HG02678 (cell line): ENCODE data around the gene CECR2.
"Not testable (repeated sequence)": the region's sequence is repeated elsewhere in the genome, so short reads cannot be mapped to it uniquely, and the experiment has no call there.

Experiments used
- ATAC-seq: cut with Tn5 transposase; IDR thresholded peaks from one replicate; pipeline ENCODE4 v1.9.1; 2021; ENCODE audit warnings: mild to moderate bottlenecking, moderate library complexity; ENCODE audit not compliant: unreplicated experiment

CECR2 gene

DNA sequence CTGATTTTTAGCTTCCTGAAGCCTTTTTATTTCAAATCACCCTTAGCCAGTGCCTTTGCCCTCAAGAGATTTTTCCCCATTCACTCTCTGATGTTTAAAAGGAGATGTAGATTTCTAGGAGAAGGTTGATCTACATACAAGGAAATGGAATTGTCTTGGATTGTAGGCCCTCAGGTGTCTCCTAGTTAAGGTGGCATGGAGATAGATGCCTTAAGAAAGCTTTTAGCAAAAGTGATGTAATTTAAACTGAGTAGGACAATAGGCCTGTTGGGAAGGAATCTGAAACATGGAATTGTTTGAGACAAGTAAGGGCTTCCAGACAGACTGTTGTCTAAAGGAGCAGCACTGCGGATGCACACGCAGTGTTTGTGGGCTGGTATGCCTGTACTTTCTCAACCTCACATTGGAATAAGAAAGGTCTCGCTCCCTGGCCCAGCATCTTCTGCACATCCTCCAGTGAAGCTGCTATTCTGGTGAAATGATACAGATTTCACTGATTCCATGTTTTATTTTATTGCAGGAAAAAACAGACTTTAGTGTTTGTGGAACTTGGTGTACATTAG lies 124.2 kb downstream of the CECR2 start:
- ATAC-seq, result no peak

DNA sequence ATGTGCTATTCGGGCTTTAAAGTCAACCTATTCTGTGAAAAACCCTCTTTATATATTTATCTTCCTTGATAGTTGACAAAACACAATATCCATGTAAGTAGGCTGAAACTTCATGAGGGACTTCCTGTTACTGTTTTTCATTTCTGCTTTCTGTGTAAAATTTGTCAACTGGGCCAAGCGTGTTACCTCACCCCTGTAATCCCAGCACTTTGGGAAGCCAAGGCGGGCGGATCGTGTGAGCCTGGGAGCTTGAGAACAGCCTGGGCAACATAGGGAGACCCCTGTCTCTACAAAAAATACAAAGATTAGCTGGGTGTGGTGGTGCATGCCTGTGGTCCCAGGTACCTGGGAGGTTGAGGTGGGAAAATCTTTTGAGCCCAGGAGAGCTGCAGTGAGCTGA lies 127.6 kb downstream of the CECR2 start:
- ATAC-seq, result no peak

DNA sequence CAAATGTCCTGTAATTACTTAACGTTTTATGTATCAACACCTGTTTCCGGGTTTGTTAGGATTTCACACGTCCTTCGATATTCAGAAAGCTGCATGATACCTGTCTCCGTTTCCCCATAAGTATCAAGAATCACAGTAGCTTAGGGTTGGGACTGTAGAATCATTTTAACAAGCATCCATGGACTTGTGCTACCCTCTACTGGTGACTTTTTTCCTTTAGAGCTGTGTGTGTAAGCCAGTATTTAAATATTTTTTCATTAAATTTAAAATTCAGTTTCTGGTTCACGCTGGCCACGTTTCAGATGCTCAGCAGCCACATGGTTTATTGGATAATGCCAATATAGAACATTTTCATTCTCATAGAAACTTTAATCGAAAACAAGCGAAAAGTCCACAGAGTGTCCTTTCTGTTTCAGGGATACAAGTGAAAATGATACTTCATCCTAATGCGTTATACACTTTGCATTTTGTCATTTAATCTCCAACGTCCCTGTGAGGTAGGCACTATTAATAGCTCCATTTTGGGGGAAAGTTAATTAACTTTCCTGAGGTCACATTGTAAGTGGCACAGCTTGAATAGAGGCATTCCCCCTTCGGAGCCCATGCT lies 132.5 kb downstream of the CECR2 start:
- ATAC-seq, result no peak

DNA sequence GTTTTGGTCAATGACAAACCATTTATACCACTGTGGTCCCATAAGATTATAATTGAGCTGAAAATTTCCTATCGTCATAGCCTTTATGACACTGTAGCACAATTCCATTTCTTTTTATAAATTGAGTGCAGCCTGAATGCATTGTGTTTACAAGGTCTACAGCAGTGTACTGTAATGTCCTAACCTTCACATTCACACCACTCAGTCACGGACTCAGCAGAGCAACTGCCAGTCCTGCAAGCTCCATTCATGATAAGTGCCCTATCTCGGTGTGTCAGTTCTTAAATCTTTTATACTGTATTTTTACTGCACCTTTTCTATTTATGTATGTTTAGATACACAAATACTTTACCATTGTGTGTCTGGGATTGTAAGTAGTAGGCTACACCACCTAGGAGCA lies 138.8 kb downstream of the CECR2 start:
- no peak for ATAC-seq

DNA sequence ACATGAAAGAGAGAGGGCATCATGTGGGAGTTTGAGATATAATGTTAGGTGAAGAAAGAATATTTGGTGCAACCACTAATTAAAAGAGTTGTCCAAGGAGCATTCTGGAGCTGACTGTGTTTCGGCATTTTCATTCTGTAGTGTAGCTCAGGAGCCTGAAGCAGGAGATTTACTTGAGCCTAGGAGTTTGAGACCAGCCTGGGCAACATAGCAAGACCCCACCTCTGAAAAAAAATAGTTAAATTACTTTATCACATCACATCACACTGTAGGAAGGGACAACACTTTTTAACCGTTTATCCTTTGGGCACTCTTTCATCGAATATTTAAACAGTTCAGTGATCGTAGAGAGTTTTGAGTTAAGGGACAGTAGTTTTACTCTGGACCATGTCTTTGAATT lies 143.7 kb downstream of the CECR2 start:
- ATAC-seq, result no peak

DNA sequence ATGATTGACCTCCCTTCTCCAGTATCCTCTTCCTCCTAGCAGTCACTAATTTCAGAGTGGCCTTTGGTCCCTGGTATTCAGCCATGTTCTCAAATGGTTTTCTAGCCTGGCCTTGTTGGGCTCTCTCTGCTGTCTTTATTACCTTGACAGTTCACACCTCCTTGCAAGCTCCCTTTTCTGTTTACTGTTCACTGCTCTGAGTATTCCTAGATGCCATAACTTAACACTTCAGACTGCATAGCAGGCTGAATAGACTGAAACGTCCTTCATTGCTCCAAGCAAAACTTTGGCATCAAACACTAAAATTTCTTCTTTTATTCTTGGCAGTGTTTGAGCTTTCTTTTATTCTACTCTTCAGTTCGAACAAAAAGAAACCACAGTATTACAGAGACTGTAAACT lies 144.4 kb downstream of the CECR2 start:
- ATAC-seq, result no peak

DNA sequence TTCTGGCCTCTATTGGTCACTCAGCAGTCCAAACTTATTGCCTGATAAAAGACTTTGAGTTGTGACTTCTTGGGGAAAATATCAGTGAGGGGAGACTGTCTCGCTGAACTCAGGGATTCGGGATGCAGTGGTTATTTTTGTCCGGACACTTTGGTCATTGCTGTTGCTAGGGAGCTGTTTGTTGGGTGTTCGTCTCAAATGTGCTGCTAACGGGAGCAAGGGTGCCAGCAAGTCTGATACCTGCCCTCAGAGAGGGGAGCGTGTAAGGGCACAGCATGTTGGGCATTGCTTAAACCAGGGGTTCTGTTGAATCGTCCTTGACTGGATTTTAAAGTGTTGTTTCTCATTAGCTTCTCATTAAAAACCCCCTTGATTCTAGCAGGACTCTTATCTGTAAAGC lies 144.8 kb downstream of the CECR2 start:
- no peak for ATAC-seq

DNA sequence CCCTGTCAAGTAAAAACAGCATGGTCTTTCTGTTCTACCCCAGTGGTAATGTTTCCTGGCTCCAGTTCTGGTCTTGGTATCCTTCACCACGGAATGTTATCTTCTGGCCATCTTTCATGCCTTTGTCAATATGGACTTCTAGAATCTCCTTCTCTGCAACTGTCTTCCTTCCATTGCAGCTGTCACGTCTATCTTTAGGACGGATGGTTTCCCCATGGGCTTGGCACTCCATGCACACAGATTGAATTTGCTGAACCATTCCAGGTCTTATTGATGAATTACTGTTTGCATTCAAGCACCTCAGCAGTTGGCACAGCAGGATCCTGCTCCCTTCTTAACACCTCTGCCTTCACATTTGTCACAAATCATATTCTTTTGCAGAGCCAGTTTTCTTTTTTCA lies 149.1 kb downstream of the CECR2 start:
- ATAC-seq, result no peak

DNA sequence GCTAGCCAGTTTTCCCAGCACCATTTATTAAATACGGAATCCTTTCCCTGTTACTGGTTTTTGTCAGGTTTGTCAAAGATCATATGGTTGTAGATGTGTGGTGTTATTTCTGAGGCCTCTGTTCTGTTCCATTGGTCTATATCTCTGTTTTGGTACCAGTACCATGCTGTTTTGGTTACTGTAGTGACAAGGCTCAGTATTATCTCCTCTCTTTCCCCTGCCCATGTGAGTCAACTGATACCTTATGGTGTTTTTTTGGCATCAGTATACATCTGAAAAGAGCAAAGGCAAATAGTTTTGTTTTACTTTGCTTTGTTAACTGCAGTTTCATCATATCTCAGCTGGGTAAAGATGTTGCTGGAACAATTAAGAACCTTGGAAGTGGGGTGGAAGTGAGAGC lies 152.7 kb downstream of the CECR2 start:
- ATAC-seq, result not testable (repeated sequence)

DNA sequence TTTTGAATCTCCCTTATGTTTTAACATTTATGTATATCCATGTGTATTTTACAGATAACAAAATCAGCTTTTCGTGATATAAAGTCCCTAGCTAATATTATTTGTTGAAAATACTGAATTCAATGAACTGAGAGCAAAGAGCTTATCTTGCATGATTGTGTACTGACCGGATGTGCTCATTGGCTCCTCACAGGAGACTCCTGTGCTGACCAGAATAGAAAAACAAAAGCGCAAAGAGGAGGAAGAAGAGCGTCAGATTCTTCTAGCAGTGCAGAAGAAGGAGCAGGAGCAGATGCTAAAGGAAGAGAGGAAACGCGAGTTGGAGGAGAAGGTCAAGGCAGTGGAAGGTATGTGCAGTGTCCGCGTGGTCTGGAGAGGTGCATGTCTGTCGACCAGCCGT lies 154.7 kb downstream of the CECR2 start:
- ATAC-seq, result no peak

DNA sequence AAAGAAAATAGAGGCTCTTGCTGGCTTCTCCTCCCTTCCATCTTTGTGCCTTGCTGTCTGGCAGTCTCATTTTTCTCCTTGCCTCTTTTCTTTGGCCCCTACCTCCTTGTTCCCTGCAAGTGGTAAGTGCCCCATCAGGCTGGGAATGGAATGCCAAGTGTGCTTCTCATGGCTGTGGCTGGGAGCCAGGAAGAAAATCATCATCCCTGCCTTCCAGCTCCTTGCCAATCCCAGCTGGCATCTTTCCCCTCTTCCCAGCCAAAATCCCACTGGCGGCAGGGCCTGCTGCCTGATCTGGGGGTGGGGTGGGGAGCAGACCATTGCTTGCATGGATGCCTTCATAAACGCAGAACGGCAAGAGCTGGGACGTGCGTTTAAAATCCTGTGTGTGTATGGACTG lies 167.0 kb downstream of the CECR2 start:
- no peak for ATAC-seq

DNA sequence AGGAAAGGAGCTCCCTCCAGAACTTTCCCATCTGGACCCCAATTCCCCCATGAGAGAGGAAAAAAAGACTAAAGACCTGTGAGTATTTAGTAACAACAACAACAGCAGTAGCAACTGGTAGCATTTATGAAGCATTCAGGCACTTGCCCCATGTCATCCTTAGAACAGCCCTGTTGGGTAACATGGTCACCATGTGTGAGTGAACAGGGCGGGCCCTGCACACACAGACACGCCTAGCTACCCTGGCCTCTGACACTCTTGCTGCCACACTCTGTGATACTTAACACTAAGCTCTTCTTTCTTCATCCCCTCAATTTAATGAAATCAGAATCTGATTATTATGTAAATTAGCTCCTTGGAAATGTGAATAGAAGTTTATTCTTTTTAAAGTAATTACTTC lies 167.9 kb downstream of the CECR2 start:
- no peak for ATAC-seq

DNA sequence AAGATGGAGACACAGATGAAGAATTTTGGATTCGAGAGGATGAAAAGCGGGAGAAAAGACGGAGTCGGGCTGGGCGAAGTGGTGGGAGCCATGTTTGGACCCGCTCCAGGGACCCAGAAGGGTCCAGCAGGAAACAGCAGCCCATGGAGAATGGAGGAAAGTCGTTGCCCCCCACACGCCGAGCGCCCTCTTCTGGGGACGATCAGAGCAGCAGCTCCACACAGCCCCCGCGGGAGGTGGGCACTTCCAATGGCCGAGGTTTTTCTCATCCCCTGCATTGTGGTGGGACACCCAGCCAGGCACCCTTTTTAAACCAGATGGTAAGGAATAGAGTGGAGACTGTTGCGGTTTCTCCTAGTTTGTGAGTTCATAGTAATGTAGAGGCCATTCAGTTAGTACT lies 171.2 kb downstream of the CECR2 start:
- no peak for ATAC-seq

DNA sequence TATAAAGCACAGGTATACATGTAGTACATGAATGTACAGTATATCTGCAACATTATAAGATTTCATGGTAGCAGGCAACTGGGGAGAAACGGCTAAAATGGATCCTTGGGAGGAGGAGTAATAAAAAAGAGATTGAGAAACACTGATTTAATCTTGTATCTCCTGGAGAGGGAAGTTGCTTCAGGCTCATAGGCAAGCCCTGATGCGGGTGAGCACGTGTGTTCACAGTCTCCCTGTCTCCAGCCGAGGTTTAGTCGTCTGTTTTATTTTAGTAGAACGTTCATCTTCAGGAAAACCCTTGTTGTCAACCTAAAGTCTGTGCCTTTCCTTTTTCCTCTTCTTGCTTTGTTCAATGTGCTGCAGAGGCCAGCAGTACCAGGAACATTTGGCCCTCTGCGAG lies 172.2 kb downstream of the CECR2 start:
- ATAC-seq, result no peak

DNA sequence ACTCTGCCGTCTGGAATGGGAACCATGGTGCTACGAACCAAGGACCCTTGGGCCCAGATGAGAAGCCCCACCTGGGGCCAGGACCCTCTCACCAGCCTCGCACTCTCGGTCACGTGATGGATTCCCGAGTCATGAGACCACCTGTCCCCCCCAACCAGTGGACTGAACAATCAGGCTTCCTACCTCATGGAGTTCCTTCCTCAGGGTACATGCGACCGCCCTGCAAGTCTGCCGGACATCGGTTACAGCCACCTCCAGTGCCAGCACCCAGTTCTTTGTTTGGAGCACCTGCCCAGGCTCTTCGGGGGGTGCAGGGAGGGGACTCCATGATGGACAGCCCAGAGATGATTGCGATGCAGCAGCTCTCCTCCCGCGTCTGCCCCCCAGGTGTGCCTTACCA lies 173.2 kb downstream of the CECR2 start:
- ATAC-seq, result no peak

DNA sequence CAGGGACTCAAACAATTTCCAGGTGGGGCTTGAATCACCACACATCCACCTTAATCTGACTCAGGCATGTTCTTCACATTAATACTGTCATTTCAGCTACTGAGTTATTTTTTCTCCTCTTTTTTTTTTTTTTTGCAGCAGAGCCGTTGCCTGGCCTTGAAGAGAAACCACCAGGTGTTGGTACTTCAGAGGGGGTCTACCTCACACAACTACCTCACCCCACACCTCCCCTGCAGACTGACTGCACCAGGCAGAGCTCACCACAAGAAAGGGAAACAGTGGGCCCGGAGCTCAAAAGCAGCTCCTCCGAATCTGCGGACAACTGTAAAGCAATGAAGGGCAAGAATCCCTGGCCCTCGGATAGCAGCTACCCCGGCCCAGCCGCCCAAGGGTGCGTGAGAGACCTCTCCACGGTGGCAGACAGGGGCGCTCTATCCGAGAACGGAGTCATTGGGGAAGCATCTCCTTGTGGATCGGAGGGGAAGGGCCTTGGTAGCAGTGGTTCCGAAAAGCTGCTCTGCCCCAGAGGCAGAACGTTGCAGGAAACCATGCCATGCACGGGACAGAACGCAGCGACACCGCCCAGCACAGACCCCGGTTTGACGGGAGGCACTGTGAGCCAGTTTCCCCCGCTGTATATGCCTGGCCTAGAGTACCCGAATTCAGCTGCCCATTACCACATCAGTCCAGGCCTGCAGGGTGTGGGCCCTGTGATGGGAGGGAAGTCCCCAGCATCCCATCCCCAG lies 178.9 kb downstream of the CECR2 start:
- ATAC-seq, result no peak

DNA sequence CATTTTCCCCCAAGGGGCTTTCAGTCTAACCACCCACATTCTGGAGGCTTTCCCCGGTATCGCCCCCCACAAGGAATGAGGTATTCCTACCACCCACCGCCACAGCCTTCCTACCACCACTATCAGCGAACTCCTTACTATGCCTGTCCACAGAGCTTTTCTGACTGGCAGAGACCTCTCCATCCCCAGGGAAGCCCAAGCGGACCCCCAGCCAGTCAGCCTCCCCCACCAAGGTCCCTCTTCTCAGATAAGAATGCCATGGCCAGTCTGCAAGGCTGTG lies 179.4 kb downstream of the CECR2 start:
- ATAC-seq, result no peak

DNA sequence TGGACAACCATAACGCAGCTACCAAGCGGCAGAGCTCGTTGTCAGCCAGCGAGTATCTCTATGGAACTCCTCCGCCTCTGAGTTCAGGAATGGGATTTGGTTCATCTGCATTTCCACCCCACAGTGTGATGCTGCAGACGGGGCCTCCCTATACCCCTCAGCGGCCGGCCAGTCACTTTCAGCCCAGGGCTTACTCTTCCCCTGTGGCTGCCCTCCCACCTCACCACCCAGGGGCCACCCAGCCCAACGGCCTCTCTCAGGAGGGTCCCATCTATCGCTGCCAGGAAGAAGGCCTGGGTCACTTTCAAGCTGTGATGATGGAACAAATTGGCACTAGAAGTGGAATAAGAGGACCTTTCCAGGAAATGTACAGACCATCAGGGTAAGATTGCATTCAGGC lies 179.9 kb downstream of the CECR2 start:
- no peak for ATAC-seq

DNA sequence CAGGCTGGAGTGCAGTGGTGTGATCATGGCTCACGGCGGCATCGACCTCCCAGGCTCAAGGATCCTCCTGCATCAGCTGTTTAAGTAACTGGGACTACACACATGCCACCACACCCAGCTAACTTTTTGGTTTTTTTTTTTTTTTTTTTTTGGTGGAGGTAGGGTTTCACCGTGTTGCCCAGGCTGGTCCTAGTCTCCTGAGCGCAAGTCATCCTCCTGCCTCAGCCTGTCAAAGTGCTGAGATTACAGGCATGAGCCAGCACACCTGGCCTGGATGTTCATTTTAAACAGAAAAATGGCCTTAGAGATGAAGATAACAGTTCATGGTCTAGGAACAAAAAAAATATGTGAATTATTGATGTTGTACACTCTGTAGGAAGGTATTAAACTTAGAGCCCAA lies 180.4 kb downstream of the CECR2 start:
- no peak for ATAC-seq

DNA sequence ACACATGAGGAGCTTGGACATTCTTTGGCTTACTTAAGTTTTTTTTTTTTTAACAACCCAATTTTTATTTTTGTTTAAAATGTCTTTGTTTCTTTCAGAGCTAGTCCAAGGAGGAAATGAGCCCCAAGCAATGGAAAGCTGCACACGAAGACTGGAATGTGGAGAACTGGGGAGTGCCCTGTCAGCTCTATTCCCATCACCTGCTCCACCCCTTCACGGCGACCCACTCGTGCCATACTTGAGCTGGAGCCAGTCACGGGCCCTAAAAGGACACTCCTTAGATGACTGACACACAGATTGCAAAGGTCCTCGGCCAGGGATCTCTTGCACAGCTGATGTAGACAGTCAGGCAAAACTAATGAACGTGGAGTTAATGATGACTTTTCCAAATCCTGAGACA lies 183.5 kb downstream of the CECR2 start:
- no peak for ATAC-seq

DNA sequence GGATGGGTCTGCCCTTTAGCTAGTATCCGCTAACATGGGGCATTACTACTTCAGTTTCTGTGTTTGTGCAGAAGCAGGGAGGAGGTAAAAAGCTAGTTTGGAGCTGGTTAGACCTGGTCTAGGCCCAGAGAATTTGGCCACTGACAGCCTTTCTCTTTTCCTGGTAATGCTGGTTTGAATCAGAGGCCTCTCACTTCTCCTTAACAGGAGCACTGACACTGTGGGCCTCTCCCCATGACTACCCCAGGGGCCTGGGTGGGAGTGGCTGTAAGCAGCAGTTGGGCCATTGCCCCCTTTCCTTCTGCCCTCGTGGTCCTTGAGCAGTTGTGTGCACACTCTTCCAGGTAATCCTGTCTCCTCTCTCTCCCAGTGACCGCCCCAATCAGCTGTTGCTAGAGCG lies 185.6 kb downstream of the CECR2 start:
- ATAC-seq, result no peak

DNA sequence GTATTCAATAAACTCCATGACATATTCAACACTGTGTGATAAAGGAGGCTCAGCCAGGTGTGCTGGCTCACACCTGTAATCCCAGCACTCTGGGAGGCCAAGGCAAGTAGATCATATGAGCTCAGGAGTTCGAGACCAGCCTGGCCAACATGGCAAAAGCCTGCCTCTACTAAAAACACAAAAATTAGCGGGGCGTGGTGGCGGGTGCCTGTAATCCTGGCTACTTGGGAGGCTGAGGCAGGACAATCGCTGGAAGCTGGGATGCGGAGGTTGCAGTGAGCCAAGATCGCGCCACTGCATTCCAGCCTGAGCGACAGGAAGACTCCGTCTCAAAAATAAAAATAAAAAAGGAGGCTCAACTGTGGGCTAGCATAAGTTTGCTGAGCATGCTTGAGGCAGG lies 189.9 kb downstream of the CECR2 start:
- ATAC-seq, result no peak
